SK-N-SH treated with all-trans-retinoic acid at 6 μM for 48 hours (cell line): ENCODE measurements around the gene GLI2.

Source experiments
- ATAC-seq: fragments of 200-7000 bp; cut with Tn5 transposase; 3 replicates; pipeline ENCODE4 v1.9.1; 2020; ENCODE audit warnings: mild to moderate bottlenecking, moderate library complexity
- ARNTL ChIP-seq: fragments of 450-650 bp; formaldehyde crosslinking; IDR thresholded peaks from 2 replicates; pipeline ENCODE4 v1.5.0; 2020; ENCODE audit warnings: low read depth, mild to moderate bottlenecking, moderate library complexity, borderline replicate concordance
- BACH2 ChIP-seq: fragments of 250-450 bp; sonication (Bioruptor Pico); IDR thresholded peaks from 2 replicates; pipeline ENCODE4 v1.9.0; 2021; ENCODE audit warnings: mild to moderate bottlenecking, borderline replicate concordance
- CREB5 ChIP-seq: fragments of 250-450 bp; sonication (Bioruptor Pico); IDR thresholded peaks from 2 replicates; pipeline ENCODE4 v1.5.1; 2020; ENCODE audit warnings: low read depth, mild to moderate bottlenecking, moderate library complexity
- CSDC2 ChIP-seq: fragments of 250-450 bp; sonication (Bioruptor Pico); IDR thresholded peaks from 2 replicates; pipeline ENCODE4 v1.5.0; 2020; ENCODE audit warnings: mild to moderate bottlenecking, moderate library complexity
- CSRNP3 ChIP-seq: fragments of 250-450 bp; sonication (Bioruptor Pico); IDR thresholded peaks from 2 replicates; pipeline ENCODE4 v1.5.1; 2021; ENCODE audit warnings: mild to moderate bottlenecking, moderate library complexity
- ESRRG ChIP-seq: fragments of 250-450 bp; sonication (Bioruptor Pico); IDR thresholded peaks from 2 replicates; pipeline ENCODE4 v1.6.1; 2021; ENCODE audit warnings: mild to moderate bottlenecking
- GLIS3 ChIP-seq: fragments of 250-450 bp; sonication (Bioruptor Pico); IDR thresholded peaks from 2 replicates; pipeline ENCODE4 v1.5.0; 2020; ENCODE audit warnings: mild to moderate bottlenecking, moderate library complexity
- ISL1 ChIP-seq: fragments of 250-450 bp; sonication (Bioruptor Pico); IDR thresholded peaks from 2 replicates; pipeline ENCODE4 v2.1.2; 2022; ENCODE audit warnings: mild to moderate bottlenecking, moderate library complexity
- OSR1 ChIP-seq: fragments of 250-450 bp; sonication (Bioruptor Pico); IDR thresholded peaks from 2 replicates; pipeline ENCODE4 v1.8.0; 2022; ENCODE audit warnings: moderate library complexity, mild to moderate bottlenecking, inconsistent platforms
- PPARA ChIP-seq: fragments of 250-450 bp; sonication (Bioruptor Pico); IDR thresholded peaks from 2 replicates; pipeline ENCODE4 v1.5.0; 2020; ENCODE audit warnings: mild to moderate bottlenecking, borderline replicate concordance
- SNAI2 ChIP-seq: fragments of 250-450 bp; sonication (Bioruptor Pico); IDR thresholded peaks from 2 replicates; pipeline ENCODE4 v1.5.0; 2020; ENCODE audit warnings: mild to moderate bottlenecking, moderate library complexity
- TCF4 ChIP-seq: fragments of 250-450 bp; sonication (Bioruptor Pico); IDR thresholded peaks from 2 replicates; pipeline ENCODE4 v1.8.0; 2021; ENCODE audit warnings: mild to moderate bottlenecking, moderate library complexity, borderline replicate concordance
- TOX ChIP-seq: fragments of 250-450 bp; sonication (Bioruptor Pico); IDR thresholded peaks from 2 replicates; pipeline ENCODE4 v1.8.0; 2021; ENCODE audit warnings: mild to moderate bottlenecking, moderate library complexity, borderline replicate concordance
- ZC3H10 ChIP-seq: fragments of 250-450 bp; sonication (Bioruptor Pico); IDR thresholded peaks from 2 replicates; pipeline ENCODE4 v1.5.1; 2021; ENCODE audit warnings: mild to moderate bottlenecking, moderate library complexity
- ZFP3 ChIP-seq: fragments of 250-450 bp; sonication (Bioruptor Pico); IDR thresholded peaks from 2 replicates; pipeline ENCODE4 v1.5.0; 2020; ENCODE audit warnings: mild to moderate bottlenecking, moderate library complexity
- ZFP30 ChIP-seq: fragments of 450-650 bp; formaldehyde crosslinking; IDR thresholded peaks from 2 replicates; pipeline ENCODE4 v1.5.0; 2022; ENCODE audit warnings: mild to moderate bottlenecking, moderate library complexity
- ZNF565 ChIP-seq: fragments of 450-650 bp; formaldehyde crosslinking; conservative IDR thresholded peaks from 2 replicates; pipeline ENCODE4 v1.5.0; 2020; ENCODE audit warnings: low read depth, mild to moderate bottlenecking, moderate library complexity
- TF ChIP-seq, protein P1 (sequence below): fragments of 250-450 bp; sonication (Bioruptor Pico); IDR thresholded peaks from 2 replicates; pipeline ENCODE4 v1.8.0; 2020; ENCODE audit warnings: mild to moderate bottlenecking, moderate library complexity, borderline replicate concordance

The GLI2 gene

GRCh38 chr2:120761164-120761861 lies 25.6 kb downstream of the GLI2 start:
- no peak for TF ChIP-seq PPARA
- no peak for TF ChIP-seq CREB5 (CRISPR knock-in tag)
- TF ChIP-seq CSRNP3 (CRISPR knock-in tag), result no peak
- TF ChIP-seq BACH2, result no peak
- ATAC-seq, result no peak

GRCh38 chr2:120761911-120762310 lies 26.2 kb downstream of the GLI2 start:
- no peak for TF ChIP-seq CREB5 (CRISPR knock-in tag)
- TF ChIP-seq OSR1 (CRISPR knock-in tag), result no peak
- TF ChIP-seq CSRNP3 (CRISPR knock-in tag), result no peak
- TF ChIP-seq BACH2, result no peak
- no peak for TF ChIP-seq SNAI2 (CRISPR knock-in tag)
- no peak for TF ChIP-seq ISL1 (CRISPR knock-in tag)
- TF ChIP-seq TOX (CRISPR knock-in tag), result no peak
- no peak for TF ChIP-seq CSDC2 (CRISPR knock-in tag)
- TF ChIP-seq ARNTL (CRISPR knock-in tag), result no peak
- no peak for TF ChIP-seq TCF4 (CRISPR knock-in tag)
- no peak for TF ChIP-seq ZFP3 (CRISPR knock-in tag)
- TF ChIP-seq, protein P1, sequence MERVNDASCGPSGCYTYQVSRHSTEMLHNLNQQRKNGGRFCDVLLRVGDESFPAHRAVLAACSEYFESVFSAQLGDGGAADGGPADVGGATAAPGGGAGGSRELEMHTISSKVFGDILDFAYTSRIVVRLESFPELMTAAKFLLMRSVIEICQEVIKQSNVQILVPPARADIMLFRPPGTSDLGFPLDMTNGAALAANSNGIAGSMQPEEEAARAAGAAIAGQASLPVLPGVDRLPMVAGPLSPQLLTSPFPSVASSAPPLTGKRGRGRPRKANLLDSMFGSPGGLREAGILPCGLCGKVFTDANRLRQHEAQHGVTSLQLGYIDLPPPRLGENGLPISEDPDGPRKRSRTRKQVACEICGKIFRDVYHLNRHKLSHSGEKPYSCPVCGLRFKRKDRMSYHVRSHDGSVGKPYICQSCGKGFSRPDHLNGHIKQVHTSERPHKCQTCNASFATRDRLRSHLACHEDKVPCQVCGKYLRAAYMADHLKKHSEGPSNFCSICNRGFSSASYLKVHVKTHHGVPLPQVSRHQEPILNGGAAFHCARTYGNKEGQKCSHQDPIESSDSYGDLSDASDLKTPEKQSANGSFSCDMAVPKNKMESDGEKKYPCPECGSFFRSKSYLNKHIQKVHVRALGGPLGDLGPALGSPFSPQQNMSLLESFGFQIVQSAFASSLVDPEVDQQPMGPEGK (CRISPR knock-in tag), result no peak
- no peak for TF ChIP-seq ZFP30
- no peak for TF ChIP-seq ZNF565 (CRISPR knock-in tag)
- TF ChIP-seq, all 23 proteins: peak for 0
- no peak for ATAC-seq

DNA sequence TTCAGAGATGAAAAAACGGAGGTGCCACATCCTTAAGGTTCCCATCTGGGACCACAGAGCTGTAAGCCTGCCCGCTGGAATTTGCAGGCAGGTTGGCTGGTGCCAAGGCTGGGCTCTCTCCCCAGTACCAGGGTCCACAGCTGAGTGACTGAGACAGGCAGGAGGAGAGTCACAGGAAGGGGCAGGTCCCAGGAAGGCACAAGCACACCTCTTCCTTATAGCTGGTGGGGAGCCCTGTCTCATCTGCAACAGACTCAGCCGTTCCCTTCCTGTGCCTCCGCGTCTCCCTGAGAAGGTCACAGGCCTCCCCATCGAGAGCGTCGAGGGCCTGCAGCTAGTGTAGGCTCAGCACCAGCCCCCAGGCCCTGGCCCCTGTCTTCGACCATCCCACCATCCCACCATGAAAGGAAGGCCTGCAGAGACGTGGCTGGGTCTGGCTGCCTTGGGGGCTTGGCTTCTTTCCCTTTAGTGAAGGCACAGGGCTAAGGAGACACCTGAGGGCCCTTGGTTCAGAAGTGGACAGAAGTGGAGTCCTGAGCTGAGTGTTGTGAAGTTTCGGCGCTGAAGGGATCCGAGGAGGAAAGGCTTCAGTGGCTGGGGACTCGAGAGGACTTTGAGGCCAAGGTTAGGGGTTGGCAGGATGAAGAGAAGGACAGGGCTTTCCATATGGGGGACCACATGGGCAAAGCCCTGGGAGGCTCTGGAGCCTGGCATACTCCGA lies 26.8 kb downstream of the GLI2 start:
- no peak for ATAC-seq
- TF ChIP-seq ZC3H10, result no peak
- TF ChIP-seq ESRRG (CRISPR knock-in tag), result no peak
- TF ChIP-seq ZNF565 (CRISPR knock-in tag), result no peak
- no peak for TF ChIP-seq OSR1 (CRISPR knock-in tag)
- no peak for TF ChIP-seq ZFP30

GRCh38 chr2:120763508-120763907 lies 27.8 kb downstream of the GLI2 start:
- ATAC-seq, result no peak
- TF ChIP-seq ARNTL (CRISPR knock-in tag) (no peak), CSDC2 (CRISPR knock-in tag) (no peak), GLIS3 (CRISPR knock-in tag) (no peak), ESRRG (CRISPR knock-in tag) (no peak), TOX (CRISPR knock-in tag) (no peak), ZNF565 (CRISPR knock-in tag) (no peak), BACH2 (no peak), TCF4 (CRISPR knock-in tag) (no peak), ZC3H10 (no peak), ZFP30 (no peak)
